Dermis blood vessel endothelial cell (primary cell): Measurements from ENCODE around the gene RPL7L1. TPM values are rescaled to one million over a fixed set of nuclear protein-coding genes. Genes with fewer than 3 reads are reported as not detected.

Experiments
- DNase-seq: peaks from one replicate; pipeline ENCODE4 v3.0.0; 2010
- total RNA-seq: library from RNA; depleted of rRNA; stranded (reverse); fragments of >200 nt; gene quantifications from 2 replicates; pipeline ENCODE4 v1.2.3, GENCODE V29; 2014

The RPL7L1 gene
- total RNA-seq, 1 donor from 2014 or later = 174 TPM

GRCh38 chr6:42935322-42935721 lies 55.9 kb downstream of the RPL7L1 start:
- peak; percentile 48 for DNase-seq

- DNase-seq = no peak
These were observed 57.0 kb downstream of the RPL7L1 start for GRCh38 chr6:42936398-42936797.

GRCh38 chr6:42937548-42938427 lies 58.4 kb downstream of the RPL7L1 start:
- DNase-seq = no peak

GRCh38 chr6:42938428-42938796 lies 59.0 kb downstream of the RPL7L1 start:
- no peak for DNase-seq

GRCh38 chr6:42938987-42939809 lies 59.8 kb downstream of the RPL7L1 start:
- DNase-seq = no peak

Other genes with a start within 250 kb of the RPL7L1 start
- 0.17 and 2.0 TPM in 2 replicates for gene PRPH2, start 157.0 kb upstream of the RPL7L1 start, total RNA-seq
- gene TBCC, start 133.5 kb upstream of the RPL7L1 start, total RNA-seq = 41.9 and 53.4 TPM in 2 replicates
- gene BICRAL, start 97.6 kb upstream of the RPL7L1 start, total RNA-seq = 4.9 and 6.8 TPM in 2 replicates
- not detected in 2 replicates for gene PTCRA, start 36.4 kb downstream of the RPL7L1 start, total RNA-seq
- gene CNPY3, start 49.9 kb downstream of the RPL7L1 start, total RNA-seq = 36.1 and 43.4 TPM in 2 replicates
- gene GNMT, start 81.1 kb downstream of the RPL7L1 start, total RNA-seq = 0.23 TPM in 1 of 2 replicates, not detected in the other
- 19.1 and 45.8 TPM in 2 replicates for gene PEX6, start 99.6 kb downstream of the RPL7L1 start, total RNA-seq
- 37.3 and 45.6 TPM in 2 replicates for gene PPP2R5D, start 105.0 kb downstream of the RPL7L1 start, total RNA-seq
- gene MEA1, start 134.3 kb downstream of the RPL7L1 start, total RNA-seq = 33.6 and 52.9 TPM in 2 replicates
- gene KLHDC3, start 134.6 kb downstream of the RPL7L1 start, total RNA-seq = 134 and 173 TPM in 2 replicates
- gene RRP36, start 142.0 kb downstream of the RPL7L1 start, total RNA-seq = 100 and 147 TPM in 2 replicates
- 38.9 and 39.5 TPM in 2 replicates for gene CUL7, start 174.2 kb downstream of the RPL7L1 start, total RNA-seq
- gene MRPL2, start 179.8 kb downstream of the RPL7L1 start, total RNA-seq = 18.5 and 19.4 TPM in 2 replicates
- 17.3 and 19.9 TPM in 2 replicates for gene KLC4, start 180.0 kb downstream of the RPL7L1 start, total RNA-seq
- gene PTK7, start 196.7 kb downstream of the RPL7L1 start, total RNA-seq = 23.0 and 29.9 TPM in 2 replicates